Measurements from ENCODE around the gene CDK2.

Gene CDK2

DNA sequence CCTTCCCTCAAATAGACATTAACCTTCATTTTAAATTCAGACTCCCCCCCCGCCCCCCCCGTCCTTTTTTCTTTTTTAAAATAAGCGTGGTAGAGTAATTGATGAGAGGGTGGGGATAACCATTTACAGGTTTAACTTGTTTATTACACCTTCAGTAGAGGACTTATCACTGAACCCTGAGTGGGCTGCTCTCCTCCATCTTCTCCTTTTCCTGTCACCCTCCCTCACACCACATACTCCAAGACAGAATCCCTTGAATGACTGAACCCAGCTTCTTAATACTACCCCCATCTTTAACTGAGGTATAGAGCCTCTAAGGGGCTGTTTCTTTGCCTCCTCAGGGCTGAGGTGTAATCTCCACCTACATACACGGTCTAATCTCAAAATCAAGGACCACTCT, 50.6 kb downstream of the CDK2 start:
- no peak for DNase-seq

DNA sequence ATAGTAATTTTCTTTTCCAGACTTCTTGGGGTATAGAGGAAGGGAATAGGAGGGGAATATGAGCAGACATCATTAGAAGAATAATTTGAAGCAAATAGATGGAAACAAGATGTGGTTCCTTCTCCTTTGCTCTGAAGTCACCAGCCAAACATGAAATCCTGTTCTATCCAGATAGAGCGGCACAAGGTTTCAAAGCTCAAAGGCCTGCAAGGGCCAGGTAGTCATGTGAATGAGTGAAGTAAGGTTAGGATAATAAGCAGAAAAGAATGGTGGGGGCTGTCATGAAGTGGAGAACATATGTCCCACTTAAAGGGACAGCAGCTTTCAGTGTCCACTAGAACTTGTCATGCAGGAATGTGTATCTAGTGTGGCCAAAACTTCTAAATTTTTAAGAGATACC, 51.7 kb downstream of the CDK2 start:
- DNase-seq, result no peak

DNA sequence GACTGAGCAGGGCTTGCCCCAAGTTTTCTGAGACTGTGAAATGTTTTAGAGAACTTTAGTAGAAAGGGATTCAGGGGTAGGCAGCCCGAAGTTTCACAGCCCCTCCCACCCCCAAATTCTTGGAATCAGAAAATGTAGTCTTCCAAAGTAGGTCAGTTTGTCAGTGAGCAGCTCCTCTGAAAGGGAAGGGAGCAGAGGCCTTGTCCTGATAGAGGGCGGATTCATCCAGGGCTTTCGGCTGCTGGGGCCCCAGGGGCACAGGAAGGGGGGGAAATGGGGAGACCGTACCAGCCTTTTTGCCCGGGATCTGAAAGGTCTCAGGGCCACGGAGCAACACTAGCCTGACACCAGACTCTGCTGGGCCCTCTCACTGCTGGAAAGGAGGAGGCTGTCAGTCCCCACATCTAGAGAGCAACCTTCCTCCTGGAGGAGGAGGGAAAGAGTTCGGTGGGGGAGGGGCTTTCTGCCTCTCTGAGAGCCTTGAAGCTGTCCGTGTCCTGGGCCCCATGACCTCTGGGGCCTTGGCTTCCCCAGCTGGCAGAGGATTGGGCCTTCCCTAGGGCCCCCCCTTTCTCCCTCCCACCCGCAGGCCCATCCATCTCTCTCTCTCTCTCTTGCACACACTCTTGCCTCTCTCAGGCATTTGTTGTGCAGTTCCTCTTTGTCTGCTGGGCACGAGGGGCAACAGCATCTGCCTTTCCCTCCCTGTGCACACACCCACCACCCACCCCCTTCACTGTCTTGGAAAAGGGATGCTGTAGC, 54.0 kb downstream of the CDK2 start, which contains the start of gene IKZF4:
Gene IKZF4, plus strand, starts transcription at position 621 of the 762 bp plus-strand sequence. CDS start 451 bp downstream, outside the sequence.
- no peak for DNase-seq

DNA sequence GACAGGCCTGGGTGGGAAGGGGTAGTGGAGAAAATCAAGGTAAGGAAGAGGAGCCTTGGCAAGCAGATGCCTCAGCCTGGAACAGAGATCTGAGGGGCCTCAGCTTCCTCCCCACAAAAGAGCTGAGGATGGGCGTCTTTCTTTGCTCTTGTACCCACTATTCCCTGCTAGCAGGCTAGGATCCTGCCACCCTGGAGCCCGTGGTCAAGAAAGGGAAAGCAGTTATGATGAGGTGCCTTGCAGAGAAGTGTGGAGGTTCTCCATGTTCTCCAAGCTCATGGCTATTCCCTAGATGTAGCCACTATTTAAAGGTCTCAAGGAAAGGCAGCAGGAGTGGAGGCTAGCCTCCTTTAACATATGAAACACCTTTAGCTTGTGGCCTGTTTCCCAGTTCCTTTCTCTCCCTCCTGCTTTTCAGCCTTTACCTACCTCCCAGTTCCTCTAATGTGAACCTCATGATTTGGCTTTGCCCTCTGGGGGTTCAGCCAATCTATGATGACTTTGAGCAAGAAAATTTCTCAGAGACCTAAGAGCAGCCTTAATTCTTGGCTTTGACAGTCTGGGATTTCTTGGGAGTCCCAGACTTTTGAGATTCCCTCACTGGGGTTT, 55.4 kb downstream of the CDK2 start:
- no peak for DNase-seq
